ENCODE data around the gene WDR53.
"Not testable (repeated sequence)": the region's sequence is repeated elsewhere in the genome, so short reads cannot be mapped to it uniquely, and the experiment has no call there.

WDR53 gene

GRCh38 chr3:196514913-196515621 is 53.3 kb downstream of the WDR53 start, which contains the start of gene SMCO1:
TSS of gene SMCO1 (minus strand) at chr3:196515346. CDS start at chr3:196515209, 137 bp downstream.
- DNase-seq = no peak

GRCh38 chr3:196514350-196514716 is 54.0 kb downstream of the WDR53 start:
- no peak for DNase-seq

GRCh38 chr3:196513697-196514349 is 54.5 kb downstream of the WDR53 start:
- DNase-seq = no peak

- DNase-seq = not testable (repeated sequence)
These were observed 56.5 kb downstream of the WDR53 start for GRCh38 chr3:196511646-196512425.

GRCh38 chr3:196511108-196511507 is 57.2 kb downstream of the WDR53 start:
- not testable (repeated sequence) for DNase-seq

- no peak for DNase-seq
These were observed 61.7 kb downstream of the WDR53 start for GRCh38 chr3:196506687-196507086.

GRCh38 chr3:196504556-196504955 is 63.8 kb downstream of the WDR53 start:
- no peak for DNase-seq
